ENCODE measurements around the gene OSBPL10. TPM values are rescaled to one million over a fixed set of nuclear protein-coding genes. Genes with fewer than 3 reads are reported as not detected.
"Not testable (repeated sequence)": the region's sequence is repeated elsewhere in the genome, so short reads cannot be mapped to it uniquely, and the experiment has no call there.

Gene OSBPL10
- total RNA-seq, 2 donors from 2014 or later, result 0.90 to 11.5 TPM

DNA sequence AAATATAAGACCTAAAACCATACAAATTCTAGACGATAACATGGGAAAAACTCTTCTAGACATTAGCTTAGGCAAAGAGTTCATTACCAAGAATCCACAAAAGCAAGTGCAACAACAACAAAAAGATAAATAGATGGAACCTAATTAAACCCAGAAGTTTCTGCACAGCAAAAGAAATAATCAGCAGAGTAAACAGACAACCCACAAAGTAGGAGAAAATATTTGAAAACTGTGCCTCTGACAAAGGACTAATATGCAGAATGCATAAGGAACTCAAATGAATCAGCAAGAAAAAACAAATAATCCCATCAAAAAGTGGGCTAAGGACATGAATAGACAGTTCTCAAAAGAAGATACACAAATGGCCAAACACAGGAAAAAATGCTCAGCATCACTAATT lies 198.8 kb downstream of the OSBPL10 start:
- not testable (repeated sequence) for ATAC-seq (replicated peaks); H3K4me1 Mint-ChIP-seq; H3K4me3 Mint-ChIP-seq; H3K27ac Mint-ChIP-seq; H3K36me3 Mint-ChIP-seq (ENCODE audit: low read depth); H3K27me3 Mint-ChIP-seq; H3K9me3 Mint-ChIP-seq

DNA sequence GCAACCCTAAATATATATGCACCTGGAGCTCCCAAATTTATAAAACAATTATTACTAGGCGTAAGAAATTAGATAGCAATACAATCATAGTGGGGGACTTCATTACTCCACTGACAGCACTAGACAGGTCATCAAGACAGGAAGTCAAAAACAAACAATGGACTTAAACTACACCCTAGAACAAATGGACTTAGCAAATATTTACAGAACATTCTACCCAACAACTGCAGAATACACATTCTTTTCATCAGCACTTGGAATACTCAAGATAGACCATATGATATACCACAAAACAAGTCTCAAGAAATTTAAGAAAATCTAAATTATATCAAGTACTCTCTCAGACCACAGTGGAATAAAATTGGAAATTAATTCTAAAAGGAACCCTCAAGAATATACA lies 201.5 kb downstream of the OSBPL10 start:
- Mint-ChIP-seq H3K4me3 (no peak overlapping the region), H3K27ac (no peak overlapping the region)
- no peak for ATAC-seq (replicated peaks)

DNA sequence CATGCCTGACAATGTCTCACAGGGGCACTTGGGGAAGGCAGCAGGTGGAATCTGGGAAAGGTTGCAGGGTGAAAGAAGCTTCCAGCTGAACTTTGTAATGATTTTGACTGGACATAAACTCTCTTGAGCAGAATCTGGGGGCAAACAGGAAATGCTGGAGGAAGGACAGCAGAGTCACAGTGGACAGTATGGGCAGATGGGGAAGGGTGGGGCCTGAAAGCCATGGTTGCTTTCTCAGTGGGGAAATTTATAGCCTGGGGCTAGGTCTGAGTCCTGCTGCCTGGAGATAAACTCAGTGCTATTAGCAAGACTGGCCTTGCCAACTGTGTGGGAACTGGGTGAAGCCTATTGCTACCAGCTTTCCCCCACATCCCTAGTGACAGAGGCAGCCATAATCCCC lies 203.2 kb downstream of the OSBPL10 start:
- Mint-ChIP-seq H3K9me3 (no peaks in the 10 kb centered on the region), H3K4me1 (no peaks in the 10 kb centered on the region), H3K4me3 (no peak overlapping the region), H3K27me3 (peaks cover 25% of the 10 kb centered on the region), H3K36me3 (ENCODE audit: low read depth) (no peaks in the 10 kb centered on the region), H3K27ac (no peak overlapping the region)
- ATAC-seq (replicated peaks), result no peak

More for the DNA sequence above, 201.5 kb downstream of the OSBPL10 start:
- Mint-ChIP-seq H3K4me1 (no peaks in the 10 kb centered on the region), H3K36me3 (ENCODE audit: low read depth) (no peaks in the 10 kb centered on the region), H3K27me3 (peaks cover 19% of the 10 kb centered on the region), H3K9me3 (no peaks in the 10 kb centered on the region)

DNA sequence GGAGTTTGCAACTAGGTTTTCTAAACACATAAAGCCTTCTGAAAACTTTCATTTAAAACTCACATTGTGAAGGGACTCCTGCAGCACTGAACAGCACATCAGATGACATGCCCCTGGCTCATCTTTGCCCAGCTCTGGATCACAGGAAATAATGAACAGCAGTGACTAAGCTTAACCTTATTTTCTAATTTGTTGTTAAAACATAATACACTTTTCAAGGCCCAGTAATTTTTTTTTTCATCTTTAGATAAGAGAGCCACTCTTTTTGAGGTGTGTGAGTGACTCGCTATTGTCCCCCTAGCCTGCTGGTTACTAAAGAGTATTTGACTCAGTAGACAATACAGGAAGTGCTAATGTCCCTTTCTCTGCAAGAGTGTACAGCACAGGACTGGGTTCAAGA lies 204.0 kb downstream of the OSBPL10 start:
- H3K4me3 Mint-ChIP-seq, result no peak overlapping the region
- no peaks in the 10 kb centered on the region for H3K9me3 Mint-ChIP-seq
- no peaks in the 10 kb centered on the region for H3K36me3 Mint-ChIP-seq (ENCODE audit: low read depth)
- peak; percentile 51 for ATAC-seq (replicated peaks)
- peaks cover 25% of the 10 kb centered on the region for H3K27me3 Mint-ChIP-seq
- no peaks in the 10 kb centered on the region for H3K4me1 Mint-ChIP-seq
- H3K27ac Mint-ChIP-seq, result no peak overlapping the region

DNA sequence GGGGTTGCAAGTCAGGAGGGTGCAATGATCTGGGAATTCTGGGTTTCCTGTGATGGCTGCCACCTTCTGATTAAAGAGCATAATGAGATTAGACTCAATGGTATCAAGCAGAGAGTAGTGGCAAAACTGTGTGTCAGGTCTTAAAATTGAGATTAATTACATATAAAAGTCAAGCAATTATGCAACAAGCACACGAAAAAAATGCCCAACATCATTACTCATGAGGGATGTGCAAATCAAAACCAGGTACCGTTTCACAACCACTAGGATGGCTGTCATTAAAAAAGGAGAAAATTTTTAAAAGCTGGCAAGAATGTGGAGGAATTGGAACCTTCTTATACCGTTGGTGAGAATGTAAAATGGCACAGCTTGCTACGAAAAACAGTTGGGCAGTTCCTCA lies 205.0 kb downstream of the OSBPL10 start:
- Mint-ChIP-seq H3K9me3 (no peaks in the 10 kb centered on the region), H3K4me3 (no peak overlapping the region)

DNA sequence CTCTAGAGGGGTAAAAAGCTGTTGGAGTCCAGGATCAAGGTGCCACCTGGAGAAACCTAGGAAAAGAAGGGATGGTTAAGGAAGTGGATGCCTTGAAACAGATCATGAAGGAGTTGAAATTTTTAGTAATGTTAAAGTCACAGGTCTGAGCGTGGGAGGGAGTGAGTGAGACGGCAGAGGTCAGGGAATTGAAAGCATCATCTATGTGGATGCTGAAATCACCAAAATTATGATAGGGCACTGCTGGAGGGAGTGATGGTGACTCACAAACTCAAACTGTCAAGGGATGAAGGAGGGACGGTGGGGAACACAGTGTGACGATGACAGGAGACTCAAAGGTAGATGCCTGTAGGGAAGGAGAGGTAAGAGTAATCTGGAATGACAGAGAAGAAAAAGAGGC lies 205.7 kb downstream of the OSBPL10 start:
- ATAC-seq (replicated peaks), result no peak
- Mint-ChIP-seq H3K27me3 (peaks cover 25% of the 10 kb centered on the region), H3K36me3 (ENCODE audit: low read depth) (no peaks in the 10 kb centered on the region), H3K4me3 (no peak overlapping the region), H3K9me3 (no peaks in the 10 kb centered on the region), H3K27ac (no peak overlapping the region), H3K4me1 (no peaks in the 10 kb centered on the region)

More for the DNA sequence above, 205.0 kb downstream of the OSBPL10 start:
- Mint-ChIP-seq H3K4me1 (no peaks in the 10 kb centered on the region), H3K27ac (no peak overlapping the region), H3K27me3 (peaks cover 25% of the 10 kb centered on the region), H3K36me3 (ENCODE audit: low read depth) (no peaks in the 10 kb centered on the region)
- ATAC-seq (replicated peaks), result no peak

DNA sequence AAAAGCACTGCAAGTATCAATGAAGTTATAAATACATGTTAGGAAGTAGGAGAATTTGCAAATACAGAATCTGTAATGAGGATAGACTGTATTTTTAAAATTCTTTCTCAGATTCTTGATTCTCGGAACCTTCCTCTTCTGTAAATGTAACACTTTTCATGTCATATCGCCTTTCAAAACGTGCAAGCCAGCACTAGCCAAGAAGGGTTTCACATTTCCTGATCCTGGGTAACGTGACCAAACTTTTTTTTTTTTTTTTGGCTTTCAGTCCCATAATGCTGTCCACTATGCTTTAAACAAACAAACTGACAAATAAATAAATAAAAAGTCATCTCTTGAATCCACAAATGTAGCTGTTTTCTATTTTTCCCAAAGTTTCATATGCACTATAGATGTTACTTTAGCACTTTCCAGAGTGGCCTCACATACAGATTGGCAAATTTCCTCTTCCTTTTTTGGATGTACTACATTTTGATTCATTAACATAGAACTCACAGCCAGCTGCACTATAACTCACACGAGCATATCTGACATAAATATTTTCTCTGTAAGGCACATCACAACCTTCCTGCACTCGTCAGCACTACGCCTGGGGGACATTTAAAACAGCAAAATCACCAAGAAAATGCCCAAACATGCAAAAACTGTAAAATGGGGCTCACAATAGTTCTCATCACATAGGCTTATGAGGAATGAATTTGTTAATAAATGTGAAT lies 208.1 kb downstream of the OSBPL10 start:
- H3K4me1 Mint-ChIP-seq, result no peaks in the 10 kb centered on the region
- peak overlapping the region; percentile 71 for H3K27ac Mint-ChIP-seq
- no peaks in the 10 kb centered on the region for H3K9me3 Mint-ChIP-seq
- no peaks in the 10 kb centered on the region for H3K36me3 Mint-ChIP-seq (ENCODE audit: low read depth)
- H3K27me3 Mint-ChIP-seq, result peaks cover 20% of the 10 kb centered on the region
- no peak for ATAC-seq (replicated peaks)
- peak overlapping the region; percentile 26 for H3K4me3 Mint-ChIP-seq

DNA sequence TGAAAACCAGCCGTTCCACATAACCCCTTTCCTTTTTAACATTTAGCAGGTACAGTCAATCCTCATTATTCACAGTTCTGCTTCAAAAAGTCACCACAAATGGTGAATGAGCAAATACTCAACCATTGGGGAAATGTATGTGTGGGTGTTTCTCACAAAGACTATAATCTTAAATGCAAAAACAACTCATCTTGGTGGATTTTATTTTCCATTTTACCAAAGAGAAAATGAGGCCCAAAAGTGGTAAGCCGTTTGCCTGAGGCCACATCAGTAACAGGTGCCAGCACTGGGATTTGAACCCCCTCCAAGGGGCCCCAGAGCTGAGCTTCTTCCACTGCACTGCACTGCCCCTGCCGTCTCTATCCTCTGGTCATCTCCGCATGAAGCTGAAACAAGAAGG lies 208.8 kb downstream of the OSBPL10 start:
- Mint-ChIP-seq H3K36me3 (ENCODE audit: low read depth) (no peaks in the 10 kb centered on the region), H3K4me3 (peak overlapping the region; percentile 26), H3K9me3 (no peaks in the 10 kb centered on the region), H3K27me3 (peaks cover 20% of the 10 kb centered on the region), H3K4me1 (peaks cover 2% of the 10 kb centered on the region), H3K27ac (peak overlapping the region; percentile 71)
- peak; percentile 83 for ATAC-seq (replicated peaks)

DNA sequence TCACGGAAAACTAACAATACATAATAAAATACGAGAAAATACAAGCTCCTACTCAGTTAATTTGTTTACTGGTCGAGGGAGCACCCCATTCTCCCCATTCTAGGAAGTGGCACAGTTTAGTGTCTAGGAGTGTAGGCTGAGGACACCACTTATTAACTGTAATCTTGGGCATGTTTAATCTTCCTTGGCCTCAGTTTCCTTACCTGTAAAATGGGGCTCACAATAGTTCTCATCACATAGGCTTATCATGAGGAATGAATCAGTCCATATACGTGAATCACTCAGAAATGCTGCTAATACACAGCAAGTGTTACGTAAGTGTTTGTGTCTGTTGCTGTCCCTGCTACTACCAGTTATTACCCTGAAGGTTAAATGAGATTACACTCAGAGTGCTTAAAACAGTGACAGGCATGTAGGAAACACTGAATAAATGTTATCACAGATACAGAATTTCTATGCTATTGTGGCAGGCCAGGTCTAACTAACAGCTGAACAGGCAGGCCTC lies 210.2 kb downstream of the OSBPL10 start:
- ATAC-seq (replicated peaks), result no peak
- Mint-ChIP-seq H3K4me1 (peaks cover 3% of the 10 kb centered on the region), H3K27me3 (peaks cover 20% of the 10 kb centered on the region), H3K4me3 (no peak overlapping the region), H3K27ac (no peak overlapping the region), H3K36me3 (ENCODE audit: low read depth) (no peaks in the 10 kb centered on the region), H3K9me3 (no peaks in the 10 kb centered on the region)

DNA sequence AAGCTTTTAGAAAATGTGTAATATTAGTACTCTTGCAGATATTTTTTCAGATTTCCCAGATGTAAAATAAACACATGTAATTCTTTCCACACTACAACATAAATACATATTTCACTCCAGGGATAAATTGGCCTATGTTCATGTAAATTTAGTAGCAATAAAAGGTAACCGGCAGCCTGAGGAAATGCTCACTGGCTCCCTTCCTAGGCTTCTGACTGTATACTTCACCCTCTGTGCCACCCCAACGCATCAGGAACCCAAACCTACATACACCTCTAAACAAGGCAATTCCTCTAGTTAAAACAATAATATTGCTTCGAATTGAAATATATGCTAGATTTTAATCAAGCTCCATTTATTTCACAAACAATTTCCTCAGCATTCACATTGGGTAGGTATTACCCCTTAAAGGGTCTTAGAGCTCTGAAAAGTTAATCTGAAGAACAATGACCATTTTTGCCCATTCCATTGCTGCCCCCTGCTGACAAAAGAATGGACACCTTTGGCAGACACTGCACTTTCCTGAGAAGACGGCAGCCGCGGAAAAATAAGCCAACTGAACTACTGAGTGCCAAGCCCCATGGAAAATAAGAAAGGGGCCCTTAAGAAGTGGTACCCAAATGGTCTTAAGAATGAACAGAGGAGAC lies 212.5 kb downstream of the OSBPL10 start:
- peak; percentile 39 for ATAC-seq (replicated peaks)
- no peaks in the 10 kb centered on the region for H3K9me3 Mint-ChIP-seq
- H3K4me3 Mint-ChIP-seq, result no peak overlapping the region
- H3K27ac Mint-ChIP-seq, result no peak overlapping the region
- no peaks in the 10 kb centered on the region for H3K36me3 Mint-ChIP-seq (ENCODE audit: low read depth)
- H3K27me3 Mint-ChIP-seq, result peaks cover 5% of the 10 kb centered on the region
- H3K4me1 Mint-ChIP-seq, result peaks cover 3% of the 10 kb centered on the region

DNA sequence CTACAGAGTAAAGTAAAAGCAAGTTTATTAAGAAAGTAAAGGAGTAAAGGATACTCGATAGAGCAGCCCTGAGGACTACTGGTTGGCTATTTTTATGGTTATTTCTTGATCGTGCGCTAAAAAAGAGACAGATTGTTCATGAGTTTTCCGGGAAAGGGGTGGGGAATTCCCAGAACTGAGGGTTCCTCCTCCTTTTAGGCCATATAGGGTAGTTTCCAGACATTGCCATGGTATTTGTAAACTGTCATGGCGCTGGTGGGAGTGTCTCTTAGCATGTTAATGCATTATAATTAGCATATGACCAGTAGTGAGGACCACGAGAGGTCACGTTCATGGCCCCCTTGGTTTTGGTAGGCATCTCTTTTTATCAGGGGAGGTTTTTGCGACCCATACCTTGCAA lies 213.1 kb downstream of the OSBPL10 start:
- no peaks in the 10 kb centered on the region for H3K9me3 Mint-ChIP-seq
- H3K4me3 Mint-ChIP-seq, result no peak overlapping the region
- no peak overlapping the region for H3K27ac Mint-ChIP-seq
- no peaks in the 10 kb centered on the region for H3K36me3 Mint-ChIP-seq (ENCODE audit: low read depth)
- ATAC-seq (replicated peaks), result no peak
- peaks cover 3% of the 10 kb centered on the region for H3K4me1 Mint-ChIP-seq
- peaks cover 3% of the 10 kb centered on the region for H3K27me3 Mint-ChIP-seq

DNA sequence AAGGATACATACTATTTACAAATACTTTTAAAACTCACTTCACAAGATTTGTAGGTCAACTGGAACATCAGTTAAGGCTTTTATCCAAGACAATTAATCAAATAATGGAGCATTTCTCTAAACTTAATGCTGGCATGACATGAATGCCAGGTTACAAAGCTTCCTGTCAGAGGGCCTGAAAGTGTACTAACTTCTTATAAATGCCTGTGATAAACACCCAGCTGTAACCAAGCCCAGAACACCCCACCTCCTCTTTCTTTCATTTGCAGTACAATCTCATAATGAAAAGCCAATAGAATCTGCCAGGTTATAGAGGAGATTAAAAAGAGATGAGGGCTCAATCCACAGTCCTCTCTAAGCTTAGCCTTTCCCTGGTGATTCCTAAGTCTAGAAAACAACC lies 214.4 kb downstream of the OSBPL10 start:
- ATAC-seq (replicated peaks), result no peak
- no peaks in the 10 kb centered on the region for H3K36me3 Mint-ChIP-seq (ENCODE audit: low read depth)
- no peaks in the 10 kb centered on the region for H3K9me3 Mint-ChIP-seq
- H3K27ac Mint-ChIP-seq, result no peak overlapping the region
- H3K4me1 Mint-ChIP-seq, result peaks cover 3% of the 10 kb centered on the region
- H3K27me3 Mint-ChIP-seq, result peaks cover 3% of the 10 kb centered on the region
- no peak overlapping the region for H3K4me3 Mint-ChIP-seq

DNA sequence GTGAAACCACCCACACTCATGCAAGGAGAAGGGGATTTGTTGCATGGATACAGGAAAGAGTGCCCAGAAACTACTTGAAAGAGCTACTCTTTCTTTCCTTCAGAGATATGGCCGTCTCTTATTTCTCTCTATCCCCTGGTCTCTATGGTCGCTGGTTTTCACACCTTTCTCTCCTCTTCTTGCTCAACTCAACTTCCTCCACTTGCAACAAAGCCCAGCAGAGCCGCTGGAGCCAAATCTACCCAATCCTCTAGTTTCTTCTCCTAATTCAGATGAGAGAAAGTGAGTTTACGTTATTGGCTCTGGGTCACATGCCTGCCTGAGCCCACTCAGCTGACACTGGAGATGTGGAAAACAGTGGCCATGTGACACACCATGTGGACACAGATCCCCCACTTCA lies 215.2 kb downstream of the OSBPL10 start:
- H3K4me3 Mint-ChIP-seq, result no peak overlapping the region
- H3K27ac Mint-ChIP-seq, result no peak overlapping the region
- H3K9me3 Mint-ChIP-seq, result no peaks in the 10 kb centered on the region
- peaks cover 3% of the 10 kb centered on the region for H3K4me1 Mint-ChIP-seq
- no peaks in the 10 kb centered on the region for H3K36me3 Mint-ChIP-seq (ENCODE audit: low read depth)
- ATAC-seq (replicated peaks), result no peak
- peaks cover 3% of the 10 kb centered on the region for H3K27me3 Mint-ChIP-seq

DNA sequence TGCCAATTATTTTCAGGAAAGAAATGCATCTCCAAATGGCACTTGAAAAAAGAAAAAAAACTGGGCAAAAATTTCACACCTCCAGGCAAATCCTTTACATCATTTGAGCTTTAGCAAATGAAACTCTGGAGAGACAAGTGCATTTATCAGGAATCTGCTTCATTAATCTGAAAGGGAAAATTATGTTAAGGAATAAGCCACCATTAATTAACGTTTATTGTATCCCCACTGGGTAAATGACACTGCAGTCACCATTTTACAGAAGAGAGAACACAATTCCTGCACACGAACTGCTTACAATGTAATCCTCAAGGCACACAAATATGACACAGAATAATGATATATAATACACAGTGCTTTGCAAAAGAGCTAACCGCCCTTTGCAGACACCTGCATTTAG lies 217.3 kb downstream of the OSBPL10 start:
- H3K27me3 Mint-ChIP-seq, result peaks cover under 1% of the 10 kb centered on the region
- H3K27ac Mint-ChIP-seq, result no peak overlapping the region

DNA sequence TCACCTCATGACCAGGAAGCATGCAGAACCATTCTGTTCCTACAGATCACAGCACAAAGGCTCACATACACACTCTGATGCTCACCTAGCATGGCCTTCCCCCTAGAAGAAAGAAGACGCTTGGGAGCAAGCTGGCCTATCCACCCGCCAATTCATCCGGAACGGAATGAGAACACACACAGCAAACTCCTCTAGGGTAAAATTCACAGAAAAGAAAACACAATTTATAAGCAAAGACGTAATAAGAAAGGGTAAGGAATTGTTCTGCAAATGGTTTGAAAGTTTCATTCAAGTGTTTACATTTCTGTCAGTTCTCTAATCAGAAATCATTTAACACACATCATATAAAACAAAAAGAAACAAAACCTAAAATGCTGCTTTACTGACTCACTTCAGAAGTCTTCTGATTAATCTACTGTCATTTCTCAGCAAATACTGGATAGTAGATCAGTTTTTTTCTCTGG lies 218.1 kb downstream of the OSBPL10 start:
- Mint-ChIP-seq H3K27me3 (no peaks in the 10 kb centered on the region), H3K27ac (no peak overlapping the region), H3K9me3 (no peaks in the 10 kb centered on the region), H3K36me3 (ENCODE audit: low read depth) (no peaks in the 10 kb centered on the region), H3K4me3 (no peak overlapping the region), H3K4me1 (peaks cover 3% of the 10 kb centered on the region)
- ATAC-seq (replicated peaks), result no peak

More for the DNA sequence above, 217.3 kb downstream of the OSBPL10 start:
- Mint-ChIP-seq H3K36me3 (ENCODE audit: low read depth) (no peaks in the 10 kb centered on the region), H3K4me1 (peaks cover 3% of the 10 kb centered on the region), H3K9me3 (no peaks in the 10 kb centered on the region), H3K4me3 (no peak overlapping the region)
- no peak for ATAC-seq (replicated peaks)

All from activated T-helper 17 cell treated with anti-CD3 and anti-CD28 coated beads, Interleukin-2, amount 50 U/mL, for 72 hours (primary cell).